Stimulated activated CD4-positive, alpha-beta T cell treated with anti-CD3 and anti-CD28 coated beads, Interleukin-12 subunit alpha, Interleukin-12 subunit beta, amount 100 ng/mL, for 48 hours (primary cell): ENCODE results near the gene STRIP2.
A peak's percentile ranks its signal among the peaks of the same experiment; 100 is the strongest.
"Not testable (repeated sequence)": the region's sequence is repeated elsewhere in the genome, so short reads cannot be mapped to it uniquely, and the experiment has no call there.

ENCODE experiments used
- DNase-seq, 3 donors: peaks; one replicate each; pipeline ENCODE4 v3.0.0-alpha.2; 2020; ENCODE audit warnings: low read depth in 2 of 3, low spot score in 1 of 3

Gene STRIP2

DNA sequence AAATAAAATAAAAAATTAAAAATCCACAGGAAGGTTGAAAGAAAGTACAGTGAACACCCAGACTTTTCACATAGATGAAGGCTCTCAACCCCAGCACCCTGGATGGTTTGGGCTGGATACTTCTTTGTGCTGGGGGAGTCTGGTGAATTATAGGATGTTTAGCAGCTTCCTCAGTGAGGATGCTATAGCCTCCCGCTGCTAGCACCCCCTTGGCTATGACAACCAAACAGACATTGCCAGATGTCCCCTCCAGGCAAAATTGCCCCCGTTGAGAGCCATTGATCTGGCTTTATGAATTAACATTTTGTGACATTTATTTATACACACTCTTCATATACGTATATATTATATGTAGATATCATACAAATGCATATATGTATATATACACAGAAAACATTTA is 89.7 kb downstream of the STRIP2 start:
- DNase-seq, result no peak

DNA sequence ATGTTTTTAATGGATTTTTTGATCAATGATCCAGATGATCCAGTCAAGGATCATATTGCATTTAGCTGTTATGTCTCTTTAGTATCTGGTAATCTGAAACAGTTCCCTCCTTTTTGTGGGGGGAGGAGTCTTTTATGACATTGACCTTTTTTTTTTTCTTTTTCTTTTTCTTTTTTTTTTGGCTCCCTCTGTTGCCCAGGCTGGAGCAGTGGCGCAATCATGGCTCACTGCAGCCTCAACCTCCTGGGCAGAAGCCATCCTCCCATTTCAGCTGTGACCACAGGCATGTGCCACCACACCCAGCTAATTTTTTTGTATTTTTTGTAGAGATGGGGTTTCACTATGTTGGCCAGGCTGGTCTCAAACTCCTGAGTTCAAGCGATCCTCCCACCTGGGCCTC is 90.2 kb downstream of the STRIP2 start:
- DNase-seq, result not testable (repeated sequence)

DNA sequence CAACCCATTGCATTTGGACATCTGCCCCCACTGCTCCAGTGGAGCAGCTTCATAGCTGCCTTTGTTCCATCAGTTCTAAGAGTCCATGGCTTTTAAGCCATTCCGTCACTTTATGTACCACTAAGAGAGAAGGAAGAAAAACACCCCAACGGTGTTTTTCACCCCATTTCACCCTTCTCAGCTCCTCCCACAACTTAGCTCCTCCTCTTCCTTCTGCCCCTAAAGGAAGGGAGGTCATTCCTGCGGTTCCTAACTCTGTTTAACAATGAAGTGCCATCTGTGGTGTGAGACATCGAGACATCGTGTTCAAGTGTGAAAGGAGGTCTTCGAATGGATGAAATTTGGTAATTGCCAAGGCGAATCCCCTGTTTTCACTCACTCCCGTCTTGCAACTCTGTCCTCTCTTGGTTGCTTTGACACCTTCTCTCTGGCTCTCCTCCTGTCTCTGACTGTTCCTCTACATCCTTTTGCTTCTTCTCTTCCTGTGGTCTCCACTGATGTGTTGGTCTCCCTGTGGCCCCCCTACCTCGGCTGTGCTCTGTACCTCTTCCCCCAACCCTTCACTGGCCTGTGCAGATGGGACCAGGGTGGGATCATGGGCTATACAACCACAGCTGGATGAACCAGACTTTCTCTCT is 91.1 kb downstream of the STRIP2 start:
- no peak for DNase-seq

DNA sequence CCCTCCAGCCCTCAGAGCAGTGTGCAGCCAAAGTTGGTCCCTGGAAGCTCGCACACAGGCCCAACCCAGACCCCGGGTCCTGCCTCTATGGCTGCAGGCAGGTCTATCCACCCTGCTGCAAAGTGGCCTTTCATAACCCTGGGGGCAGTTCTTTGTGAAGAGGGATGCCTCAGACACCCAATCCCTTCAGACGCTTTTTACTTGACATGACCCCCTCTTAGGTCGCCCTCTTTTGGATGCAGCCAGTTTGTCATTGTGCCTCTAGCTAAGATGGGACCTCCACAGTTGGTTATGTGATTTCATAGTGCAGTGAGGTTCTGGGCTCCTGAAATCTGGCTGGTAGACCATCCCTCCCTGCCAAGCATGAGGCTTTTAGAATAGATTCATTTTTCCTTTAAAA is 95.4 kb downstream of the STRIP2 start:
- no peak for DNase-seq

DNA sequence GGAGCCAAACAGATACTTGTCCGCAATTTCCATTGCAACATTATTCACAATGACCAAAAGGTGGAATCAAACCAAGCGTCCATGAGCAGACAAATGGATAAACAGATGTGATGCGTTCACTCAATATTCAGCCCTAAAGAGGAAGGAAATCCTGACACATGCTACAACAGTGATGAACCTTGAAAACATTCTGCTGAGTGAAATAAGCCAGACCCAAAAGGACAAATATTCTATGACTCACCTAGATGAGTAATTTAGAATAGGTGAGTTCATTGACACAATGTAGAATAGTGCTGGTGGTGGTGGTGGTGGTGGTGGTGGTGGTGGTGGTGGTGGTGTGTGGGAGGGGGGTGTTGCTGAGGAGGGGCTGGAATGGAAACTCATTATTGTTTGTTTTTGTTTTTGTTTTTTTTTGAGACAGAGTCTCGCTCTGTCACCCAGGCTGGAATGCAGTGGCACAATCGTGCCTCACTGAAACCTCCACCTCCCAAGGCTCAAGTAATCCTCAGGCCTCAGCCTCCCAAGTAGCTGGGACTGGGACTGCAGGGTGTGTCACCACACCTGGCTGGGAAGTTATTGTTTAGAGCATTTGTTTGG is 96.7 kb downstream of the STRIP2 start:
- DNase-seq, result peak; percentile 26 to 47 (median 35)

DNA sequence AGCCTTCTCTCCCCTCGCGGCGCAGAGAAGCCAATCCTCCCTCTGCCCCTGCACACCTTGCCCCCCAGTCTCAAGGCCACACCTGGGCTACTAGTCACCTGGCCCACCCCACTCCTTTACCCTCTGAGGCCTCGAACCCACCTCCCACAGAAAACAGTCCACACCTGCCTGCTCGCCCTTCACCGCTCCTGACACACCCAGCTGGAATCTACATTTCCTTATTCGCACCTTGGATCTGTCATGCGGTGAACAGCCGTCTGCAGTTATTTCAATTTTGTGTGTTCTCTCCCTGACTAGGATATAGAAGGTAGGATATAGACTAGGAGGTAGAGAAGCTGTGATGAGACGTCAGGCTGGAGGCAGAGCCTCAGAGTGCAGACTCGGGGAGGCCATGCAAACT is 97.5 kb downstream of the STRIP2 start:
- no peak for DNase-seq

DNA sequence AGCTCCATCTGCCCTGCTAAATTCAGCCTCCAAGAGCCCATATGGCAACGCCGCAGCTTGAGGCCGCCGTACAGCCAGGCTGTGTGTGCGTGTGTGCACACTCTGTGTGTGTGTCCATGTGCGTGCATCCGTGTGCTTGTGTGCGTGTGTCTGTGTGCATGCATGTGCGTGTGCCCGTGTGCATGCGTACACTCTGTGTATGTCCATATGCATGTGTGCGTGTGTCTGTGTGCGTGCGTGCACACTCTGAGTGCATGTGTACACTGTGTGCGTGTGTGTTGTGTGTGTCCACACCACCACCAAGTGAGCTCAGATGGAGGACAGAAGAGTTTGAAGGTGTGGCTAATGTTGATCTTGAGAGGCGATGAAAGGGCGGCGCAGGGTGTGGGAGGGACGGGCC is 98.1 kb downstream of the STRIP2 start:
- no peak for DNase-seq

DNA sequence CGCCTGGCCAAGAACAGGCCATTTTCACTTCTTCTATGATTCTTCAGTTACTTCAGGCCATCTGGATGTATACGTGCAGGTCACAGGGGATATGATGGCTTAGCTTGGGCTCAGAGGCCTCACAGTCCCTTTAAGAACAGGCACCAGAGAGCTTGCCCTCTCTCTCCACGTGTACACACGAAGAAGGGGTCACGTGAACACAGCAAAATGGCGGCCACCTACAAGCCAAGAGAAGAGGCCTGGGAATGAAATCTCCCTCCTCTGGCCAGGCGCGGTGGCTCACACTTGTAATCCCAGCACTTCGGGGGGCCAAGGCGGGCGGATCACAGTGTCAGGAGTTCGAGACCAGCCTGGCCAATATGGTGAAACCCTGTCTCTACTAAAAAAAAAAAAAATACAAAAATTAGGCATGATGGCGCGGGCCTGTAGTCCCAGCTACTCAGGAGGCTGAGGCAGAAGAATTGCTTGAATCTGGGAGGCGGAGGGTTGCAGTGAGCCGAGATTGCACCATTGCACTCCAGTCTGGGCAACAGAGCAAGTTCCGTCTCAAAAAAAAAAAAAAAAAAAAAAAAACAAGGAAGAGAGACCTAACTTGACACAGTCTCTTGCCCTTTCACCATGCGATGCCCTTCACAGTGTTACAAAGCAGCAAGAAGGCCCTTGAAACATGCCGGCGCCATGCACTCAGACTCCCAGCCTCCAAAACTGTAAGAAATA is 100.5 kb downstream of the STRIP2 start:
- DNase-seq, result not testable (repeated sequence)

DNA sequence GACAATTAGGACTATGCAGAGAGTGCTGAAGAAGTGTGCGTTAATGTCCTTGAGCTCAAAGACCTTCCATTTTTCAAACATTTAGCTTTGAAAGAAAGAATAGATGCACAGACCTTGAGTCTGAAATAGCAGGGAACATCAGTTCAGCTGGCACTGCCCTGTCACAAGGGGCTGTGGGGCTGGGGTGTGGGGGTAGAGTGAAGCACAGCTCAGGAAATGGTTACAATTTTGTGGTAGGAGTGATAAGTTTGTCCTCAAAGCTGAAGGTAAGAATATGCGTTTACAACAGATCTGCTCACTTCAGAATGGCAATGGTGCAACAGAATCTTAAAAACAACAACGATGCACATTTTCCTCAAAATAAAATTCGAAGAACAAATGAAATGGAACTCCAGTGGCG is 101.7 kb downstream of the STRIP2 start:
- DNase-seq, result no peak

DNA sequence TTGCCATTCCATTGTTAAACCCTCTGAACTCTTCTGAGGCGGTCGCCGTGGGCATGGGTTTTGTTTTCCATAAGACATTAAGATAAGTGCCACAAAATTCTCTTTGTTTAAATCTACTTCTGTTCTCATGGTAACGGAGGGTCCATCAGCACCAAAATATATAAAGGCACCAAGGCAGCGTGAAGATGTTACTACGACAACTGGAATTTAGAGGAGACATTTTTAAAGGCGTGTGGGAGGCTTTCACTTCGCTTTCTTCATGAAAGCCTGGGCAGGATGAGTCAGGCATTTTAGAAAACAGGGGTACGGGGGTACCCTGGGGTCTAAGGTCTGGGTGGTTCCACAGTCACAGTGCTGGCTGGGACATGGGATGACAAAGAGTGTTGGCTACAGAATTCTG is 102.1 kb downstream of the STRIP2 start:
- DNase-seq, result no peak
